HepG2 (cell line): Measurements from ENCODE around the gene E2F1. TPM values are rescaled to one million over a fixed set of nuclear protein-coding genes. Genes with fewer than 3 reads are reported as not detected.

Experiments used
- ATAC-seq: fragments of 200-7000 bp; cut with Tn5 transposase; 3 replicates; pipeline ENCODE4 v1.9.1; 2020; ENCODE audit warnings: mild to moderate bottlenecking, moderate library complexity
- BruUV-seq: library from RNA; stranded (reverse); fragments of 400-500 nt; replicated peaks from 2 replicates; lab custom pipeline; 2021; lab: Mats Ljungman, UMichigan
- CTCF ChIA-PET: fragments of 300-600 bp; formaldehyde crosslinking; extraction: SDS; loops from one replicate; lab custom pipeline; 2021; ENCODE audit warnings: low total read pairs, inconsistent platforms, low intra/inter-chr PET ratio; lab: Yijun Ruan, JAX
- POLR2A ChIA-PET: fragments of 350-600 bp; sonication (Branson Sonifier 250); formaldehyde crosslinking; loops from one replicate; lab custom pipeline; 2020; ENCODE audit warnings: antibody characterized with exemption, inconsistent platforms; lab: Yijun Ruan, JAX
- DNase-seq: peaks from one replicate; pipeline ENCODE4 v3.0.0-alpha.2; 2015; ENCODE audit warnings: low spot score
- FAIRE-seq: peaks from 3 replicates; lab custom pipeline; 2011; peaks lifted over from hg19 to GRCh38; lab: Jason Lieb, UNC
- H2AFZ ChIP-seq: one replicate; pipeline ENCODE4 v1.6.1; 2011; ENCODE audit warnings: low read length, inconsistent platforms
- H3K27ac ChIP-seq: fragments of 300-600 bp; 3 replicates; pipeline ENCODE4 v1.8.0; 2011; ENCODE audit warnings: mixed run types, mild to moderate bottlenecking, mixed read lengths, low read length, inconsistent platforms; ENCODE audit not compliant: insufficient read depth; ENCODE audit errors: extremely low read length
- H3K27me3 ChIP-seq, 2 experiments: fragments of 200-600 bp in 1 of 2; 2 replicates in 1 of 2; 3 replicates in 1 of 2; pipeline versions ENCODE4 v1.6.0 to v1.8.0; 2011; ENCODE audit warnings: low read length in 2 of 2, mild to moderate bottlenecking in 2 of 2, moderate library complexity in 2 of 2, inconsistent platforms in 1 of 2; ENCODE audit not compliant: insufficient read depth in 2 of 2, control insufficient read depth in 1 of 2
- H3K36me3 ChIP-seq, 2 experiments: fragments of 200-600 bp in 1 of 2; replicated peaks in 1 of 2; 2 replicates in 1 of 2; 3 replicates in 1 of 2; pipeline versions ENCODE4 v1.5.1 to v1.8.0; 2011; ENCODE audit warnings: low read length in 2 of 2, inconsistent platforms in 1 of 2; ENCODE audit not compliant: insufficient read depth in 2 of 2, control insufficient read depth in 1 of 2
- H3K4me1 ChIP-seq: 2 replicates; pipeline ENCODE4 v1.5.1; 2012; ENCODE audit warnings: low read length, inconsistent platforms; ENCODE audit not compliant: insufficient read depth
- H3K4me2 ChIP-seq: 2 replicates; pipeline ENCODE4 v1.6.0; 2011; ENCODE audit warnings: low read depth, low read length, inconsistent platforms
- H3K4me3 ChIP-seq, 3 experiments: fragments of 200-600 bp in 1 of 3; sonication (generic), shearing (Covaris generic) in 1 of 3; replicated peaks in 1 of 3; 2 replicates each; pipeline ENCODE4 v1.5.1; 2011 to 2016; ENCODE audit warnings: low read length in 3 of 3, inconsistent platforms in 2 of 3, low read depth in 2 of 3, mild to moderate bottlenecking in 2 of 3, control low read depth in 1 of 3, mixed read lengths in 1 of 3; ENCODE audit not compliant: insufficient read depth in 1 of 3
- H3K79me2 ChIP-seq: one replicate; pipeline ENCODE4 v1.6.1; 2011; ENCODE audit warnings: low read length, inconsistent platforms; ENCODE audit not compliant: insufficient read depth
- H3K9ac ChIP-seq: 2 replicates; pipeline ENCODE4 v1.6.0; 2011; ENCODE audit warnings: mild to moderate bottlenecking, low read depth, low read length, inconsistent platforms; ENCODE audit not compliant: insufficient read depth
- H3K9me3 ChIP-seq: 2 replicates; pipeline ENCODE4 v1.5.1; 2012; ENCODE audit warnings: mild to moderate bottlenecking, low read length
- H4K20me1 ChIP-seq: 2 replicates; pipeline ENCODE4 v1.6.0; 2011; ENCODE audit warnings: inconsistent platforms, mild to moderate bottlenecking, low read length, moderate library complexity; ENCODE audit not compliant: insufficient read depth
- CENPT ChIP-seq: sonication (generic); formaldehyde crosslinking; IDR thresholded peaks from 2 replicates; pipeline ENCODE4 v1.8.0; 2022; ENCODE audit warnings: low read depth, mild to moderate bottlenecking, moderate library complexity, missing genetic modification reagents
- HMGXB3 ChIP-seq: sonication (generic); formaldehyde crosslinking; IDR thresholded peaks from 2 replicates; pipeline ENCODE4 v1.4.0; 2020; ENCODE audit warnings: missing genetic modification reagents, borderline replicate concordance
- HOXA3 ChIP-seq: sonication (generic); formaldehyde crosslinking; IDR thresholded peaks from 2 replicates; pipeline ENCODE4 v1.5.0; 2020; ENCODE audit warnings: missing genetic modification reagents
- IKZF1 ChIP-seq: fragments of 450-650 bp; IDR thresholded peaks from 2 replicates; pipeline ENCODE4 v1.7.1; 2016
- NPAS2 ChIP-seq: sonication (generic); formaldehyde crosslinking; IDR thresholded peaks from 2 replicates; pipeline ENCODE4 v1.8.0; 2022; ENCODE audit warnings: mild to moderate bottlenecking, missing genetic modification reagents, borderline replicate concordance
- ONECUT2 ChIP-seq: sonication (generic); formaldehyde crosslinking; IDR thresholded peaks from 2 replicates; pipeline ENCODE4 v1.4.0; 2020; ENCODE audit warnings: missing genetic modification reagents
- SAFB2 ChIP-seq: sonication (generic); formaldehyde crosslinking; IDR thresholded peaks from 2 replicates; pipeline ENCODE4 v1.5.1; 2020; ENCODE audit warnings: missing genetic modification reagents, low read depth, mild to moderate bottlenecking, borderline replicate concordance
- TBP ChIP-seq: sonication (generic); formaldehyde crosslinking; IDR thresholded peaks from 2 replicates; pipeline ENCODE4 v1.5.0; 2020; ENCODE audit warnings: missing genetic modification reagents
- TEAD3 ChIP-seq: optimal IDR thresholded peaks from 2 replicates; pipeline ENCODE3; 2016; ENCODE audit warnings: borderline replicate concordance
- ZKSCAN8 ChIP-seq: IDR thresholded peaks from 2 replicates; pipeline ENCODE4 v1.6.1; 2016; ENCODE audit warnings: borderline replicate concordance, missing genetic modification reagents, missing compliant biosample characterization
- ZNF121 ChIP-seq: sonication (generic); formaldehyde crosslinking; IDR thresholded peaks from 2 replicates; pipeline ENCODE4 v1.5.0; 2020; ENCODE audit warnings: mild to moderate bottlenecking, missing genetic modification reagents
- ZNF83 ChIP-seq: sonication (generic); formaldehyde crosslinking; IDR thresholded peaks from 2 replicates; pipeline ENCODE4 v1.4.0; 2020; ENCODE audit warnings: missing genetic modification reagents, mild to moderate bottlenecking, borderline replicate concordance
- ZNF883 ChIP-seq: sonication (generic); formaldehyde crosslinking; IDR thresholded peaks from 2 replicates; pipeline ENCODE4 v1.5.1; 2020; ENCODE audit warnings: mild to moderate bottlenecking, missing genetic modification reagents; ENCODE audit errors: not compliant biosample characterization
- WGBS: methylation state at CpG from one replicate; pipeline ENCODE4 v1.1.6; 2017; ENCODE audit warnings: low lambda C conversion rate; 5-methylcytosine and 5-hydroxymethylcytosine counted together
- in situ Hi-C: cut with HindIII; loops from 2 replicates; pipeline ENCODE4 v1.10.0; 2017; ENCODE audit warnings: low pct_unique_long_range_greater_than_20kb; ENCODE audit not compliant: extremely low pct_ligation_motif_present
- intact Hi-C: fragments of 100-400 bp; cut with micrococcal nuclease; formaldehyde crosslinking; loops from one replicate; pipeline ENCODE4 v1.10.0; 2022; ENCODE audit not compliant: unreplicated experiment
- polyA plus RNA-seq, 8 experiments: library from polyadenylated mRNA; depleted of rRNA in 3 of 8; stranded (reverse) in 7 of 8; unstranded in 1 of 8; fragments of >200 nt; fragmentation: Illumina TruSeq in 4 of 8; extraction: Trizol in 4 of 8; gene quantifications; 2 replicates each; pipeline versions ENCODE4 v1.2.1 to v1.2.3, GENCODE V29; 2011 to 2016; ENCODE audit warnings: low read depth in 4 of 8, missing spikeins in 1 of 8, mixed read lengths in 1 of 8; ENCODE audit not compliant: insufficient read depth in 1 of 8
- total RNA-seq, 5 experiments: library from RNA; depleted of rRNA; stranded (reverse); fragments of >200 nt; fragmentation: Illumina TruSeq; extraction: Trizol; gene quantifications; 2 replicates each; pipeline ENCODE4 v1.2.3, GENCODE V29; 2016; ENCODE audit warnings: low read depth in 1 of 5
- TF ChIP-seq, protein P1 (sequence below): sonication (generic); formaldehyde crosslinking; IDR thresholded peaks from 2 replicates; pipeline ENCODE4 v1.9.0; 2022; ENCODE audit warnings: missing genetic modification reagents, mild to moderate bottlenecking, borderline replicate concordance

The E2F1 gene
- total and polyA plus RNA-seq, 2 of the 13 experiments (the other 11 are each of a cell fraction or from before 2014, with no cell fraction given), result 25.5 to 39.4 TPM

- no TSS peak for BruUV-seq
- POLR2A ChIA-PET, result interaction anchor here (2.0 kb wide), 1 partner anchor 10 kb away, joined by 6 read pairs; no protein-coding TSS in a partner anchor
- Histone ChIP-seq H3K4me1 (peaks cover 59% of the 10 kb centered on the region), H2AFZ (no peak overlapping the region), H3K9ac (no peak overlapping the region), H3K27me3 (no peaks in the 10 kb centered on the region), H3K9me3 (no peaks in the 10 kb centered on the region), H3K36me3 (no peaks in the 10 kb centered on the region), H3K4me3 (no peak overlapping the region), H3K79me2 (no peaks in the 10 kb centered on the region), H3K4me2 (no peak overlapping the region), H4K20me1 (no peaks in the 10 kb centered on the region), H3K27ac (no peak overlapping the region)
- in situ Hi-C loops, result no loop called here
- DNase-seq (no peak), FAIRE-seq (no peak), ATAC-seq (peak; percentile 11)
- intact Hi-C loops, result no loop called here
- 67% methylated on average over 17 of the region's 17 CpGs for WGBS
- CTCF ChIA-PET, result no interaction called here
- TF ChIP-seq ZNF883 (no peak), IKZF1 (no peak), SAFB2 (CRISPR knock-in tag) (0 out of 2 replicates have a peak, but pooled peaks have one; percentile 35), HMGXB3 (CRISPR knock-in tag) (no peak), CENPT (no peak), TBP (CRISPR knock-in tag) (no peak), ZKSCAN8 (CRISPR knock-in tag) (no peak), ONECUT2 (CRISPR knock-in tag) (no peak), ZNF121 (CRISPR knock-in tag) (no peak), HOXA3 (no peak), ZNF83 (CRISPR knock-in tag) (no peak), NPAS2 (no peak), TEAD3 (CRISPR knock-in tag) (peak; percentile 46)
- TF ChIP-seq, protein P1, sequence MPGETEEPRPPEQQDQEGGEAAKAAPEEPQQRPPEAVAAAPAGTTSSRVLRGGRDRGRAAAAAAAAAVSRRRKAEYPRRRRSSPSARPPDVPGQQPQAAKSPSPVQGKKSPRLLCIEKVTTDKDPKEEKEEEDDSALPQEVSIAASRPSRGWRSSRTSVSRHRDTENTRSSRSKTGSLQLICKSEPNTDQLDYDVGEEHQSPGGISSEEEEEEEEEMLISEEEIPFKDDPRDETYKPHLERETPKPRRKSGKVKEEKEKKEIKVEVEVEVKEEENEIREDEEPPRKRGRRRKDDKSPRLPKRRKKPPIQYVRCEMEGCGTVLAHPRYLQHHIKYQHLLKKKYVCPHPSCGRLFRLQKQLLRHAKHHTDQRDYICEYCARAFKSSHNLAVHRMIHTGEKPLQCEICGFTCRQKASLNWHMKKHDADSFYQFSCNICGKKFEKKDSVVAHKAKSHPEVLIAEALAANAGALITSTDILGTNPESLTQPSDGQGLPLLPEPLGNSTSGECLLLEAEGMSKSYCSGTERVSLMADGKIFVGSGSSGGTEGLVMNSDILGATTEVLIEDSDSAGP (CRISPR knock-in tag), result 0 out of 2 replicates have a peak, but pooled peaks have one; percentile 14
These were observed 7.8 kb upstream of the E2F1 start for GRCh38 chr20:33693741-33694638.
